ENCODE measurements around the gene FDX2.
"Not testable (repeated sequence)": the region's sequence is repeated elsewhere in the genome, so short reads cannot be mapped to it uniquely, and the experiment has no call there.

The FDX2 gene

GRCh38 chr19:10343495-10343894 is 27.7 kb upstream of the FDX2 start:
- no peaks in the 10 kb centered on the region for H3K27me3 ChIP-seq (replicated peaks; ENCODE audit: control insufficient read depth, insufficient read depth, low read length)
- no peaks in the 10 kb centered on the region for H3K36me3 ChIP-seq (ENCODE audit: control insufficient read depth, insufficient read depth, low read length, severe bottlenecking)
- peaks cover 9% of the 10 kb centered on the region for H3K4me1 ChIP-seq (ENCODE audit: control insufficient read depth, insufficient read depth, low read length)
- no peak overlapping the region for H3K9ac ChIP-seq (ENCODE audit: low read length)
- no peaks in the 10 kb centered on the region for H3K9me3 ChIP-seq (ENCODE audit: control insufficient read depth, low read length)
- no peak for DNase-seq (ENCODE audit: low read depth)
- H3K4me3 ChIP-seq (ENCODE audit: low read length) = no peak overlapping the region

- Histone ChIP-seq H3K4me1 (ENCODE audit: control insufficient read depth, insufficient read depth, low read length) (no peaks in the 10 kb centered on the region), H3K9ac (ENCODE audit: low read length) (no peak overlapping the region), H3K9me3 (ENCODE audit: control insufficient read depth, low read length) (no peaks in the 10 kb centered on the region), H3K27me3 (replicated peaks; ENCODE audit: control insufficient read depth, insufficient read depth, low read length) (no peaks in the 10 kb centered on the region), H3K4me3 (ENCODE audit: low read length) (no peak overlapping the region), H3K36me3 (ENCODE audit: control insufficient read depth, insufficient read depth, low read length, severe bottlenecking) (no peaks in the 10 kb centered on the region)
- DNase-seq (ENCODE audit: low read depth) = no peak
Observed at GRCh38 chr19:10339977-10340376, 24.2 kb upstream of the FDX2 start.

- no peak within 1 kb of the TSS for H3K4me3 ChIP-seq (ENCODE audit: low read length)
- no peaks in the 10 kb centered on the region for H3K9me3 ChIP-seq (ENCODE audit: control insufficient read depth, low read length)
- H3K36me3 ChIP-seq (ENCODE audit: control insufficient read depth, insufficient read depth, low read length, severe bottlenecking) = no peaks in the 10 kb centered on the region
- no peak for DNase-seq (ENCODE audit: low read depth)
- no peaks in the 10 kb centered on the region for H3K27me3 ChIP-seq (replicated peaks; ENCODE audit: control insufficient read depth, insufficient read depth, low read length)
- H3K9ac ChIP-seq (ENCODE audit: low read length) = no peak within 1 kb of the TSS
- no peaks in the 10 kb centered on the region for H3K4me1 ChIP-seq (ENCODE audit: control insufficient read depth, insufficient read depth, low read length)
Observed at GRCh38 chr19:10339380-10339960, 23.7 kb upstream of the FDX2 start, which contains the start of gene ICAM3. ICAM3 (minus strand) TSS chr19:10339624; CDS start chr19:10339614, 10 bp downstream.

- DNase-seq (ENCODE audit: low read depth) = no peak
- Histone ChIP-seq H3K36me3 (ENCODE audit: control insufficient read depth, insufficient read depth, low read length, severe bottlenecking) (no peaks in the 10 kb centered on the region), H3K4me1 (ENCODE audit: control insufficient read depth, insufficient read depth, low read length) (no peaks in the 10 kb centered on the region), H3K9ac (ENCODE audit: low read length) (no peak overlapping the region), H3K27me3 (replicated peaks; ENCODE audit: control insufficient read depth, insufficient read depth, low read length) (no peaks in the 10 kb centered on the region), H3K9me3 (ENCODE audit: control insufficient read depth, low read length) (no peaks in the 10 kb centered on the region), H3K4me3 (ENCODE audit: low read length) (no peak overlapping the region)
Observed at GRCh38 chr19:10338940-10339339, 23.1 kb upstream of the FDX2 start.

GRCh38 chr19:10336725-10337124 is 20.9 kb upstream of the FDX2 start:
- not testable (repeated sequence) for H3K36me3 ChIP-seq (ENCODE audit: control insufficient read depth, insufficient read depth, low read length, severe bottlenecking); H3K27me3 ChIP-seq (replicated peaks; ENCODE audit: control insufficient read depth, insufficient read depth, low read length); DNase-seq (ENCODE audit: low read depth); H3K9ac ChIP-seq (ENCODE audit: low read length); H3K9me3 ChIP-seq (ENCODE audit: control insufficient read depth, low read length); H3K4me3 ChIP-seq (ENCODE audit: low read length); H3K4me1 ChIP-seq (ENCODE audit: control insufficient read depth, insufficient read depth, low read length)

- DNase-seq (ENCODE audit: low read depth) = no peak
- peak overlapping the region; percentile 88 for H3K4me3 ChIP-seq (ENCODE audit: low read length)
- peaks cover 11% of the 10 kb centered on the region for H3K4me1 ChIP-seq (ENCODE audit: control insufficient read depth, insufficient read depth, low read length)
- H3K27me3 ChIP-seq (replicated peaks; ENCODE audit: control insufficient read depth, insufficient read depth, low read length) = no peaks in the 10 kb centered on the region
- H3K36me3 ChIP-seq (ENCODE audit: control insufficient read depth, insufficient read depth, low read length, severe bottlenecking) = no peaks in the 10 kb centered on the region
- no peaks in the 10 kb centered on the region for H3K9me3 ChIP-seq (ENCODE audit: control insufficient read depth, low read length)
- peak overlapping the region; percentile 87 for H3K9ac ChIP-seq (ENCODE audit: low read length)
Observed at GRCh38 chr19:10335352-10335985, 19.7 kb upstream of the FDX2 start.

- H3K4me3 ChIP-seq (ENCODE audit: low read length) = peak overlapping the region; percentile 88
- peak; percentile 99 for DNase-seq (ENCODE audit: low read depth)
- H3K4me1 ChIP-seq (ENCODE audit: control insufficient read depth, insufficient read depth, low read length) = peaks cover 11% of the 10 kb centered on the region
- peak overlapping the region; percentile 87 for H3K9ac ChIP-seq (ENCODE audit: low read length)
- peaks cover 6% of the 10 kb centered on the region for H3K36me3 ChIP-seq (ENCODE audit: control insufficient read depth, insufficient read depth, low read length, severe bottlenecking)
- H3K27me3 ChIP-seq (replicated peaks; ENCODE audit: control insufficient read depth, insufficient read depth, low read length) = no peaks in the 10 kb centered on the region
- H3K9me3 ChIP-seq (ENCODE audit: control insufficient read depth, low read length) = no peaks in the 10 kb centered on the region
Observed at GRCh38 chr19:10334588-10335351, 19.0 kb upstream of the FDX2 start.

- Histone ChIP-seq H3K4me3 (ENCODE audit: low read length) (peak overlapping the region; percentile 88), H3K4me1 (ENCODE audit: control insufficient read depth, insufficient read depth, low read length) (peaks cover 11% of the 10 kb centered on the region), H3K36me3 (ENCODE audit: control insufficient read depth, insufficient read depth, low read length, severe bottlenecking) (peaks cover 14% of the 10 kb centered on the region), H3K27me3 (replicated peaks; ENCODE audit: control insufficient read depth, insufficient read depth, low read length) (no peaks in the 10 kb centered on the region), H3K9ac (ENCODE audit: low read length) (peak overlapping the region; percentile 87), H3K9me3 (ENCODE audit: control insufficient read depth, low read length) (no peaks in the 10 kb centered on the region)
- DNase-seq (ENCODE audit: low read depth) = peak; percentile 23
Observed at GRCh38 chr19:10333758-10334587, 18.2 kb upstream of the FDX2 start.

- DNase-seq (ENCODE audit: low read depth) = peak; percentile 99
- Histone ChIP-seq H3K9me3 (ENCODE audit: control insufficient read depth, low read length) (no peaks in the 10 kb centered on the region), H3K4me1 (ENCODE audit: control insufficient read depth, insufficient read depth, low read length) (peaks cover 11% of the 10 kb centered on the region), H3K9ac (ENCODE audit: low read length) (peak within 1 kb of the TSS; percentile 91), H3K4me3 (ENCODE audit: low read length) (peak within 1 kb of the TSS; percentile 88), H3K36me3 (ENCODE audit: control insufficient read depth, insufficient read depth, low read length, severe bottlenecking) (peaks cover 22% of the 10 kb centered on the region), H3K27me3 (replicated peaks; ENCODE audit: control insufficient read depth, insufficient read depth, low read length) (no peaks in the 10 kb centered on the region)
Observed at GRCh38 chr19:10332965-10333757, 17.3 kb upstream of the FDX2 start, which contains the start of gene RAVER1. RAVER1 (minus strand) TSS chr19:10333529; CDS start chr19:10333507, 22 bp downstream.

GRCh38 chr19:10332158-10332964 is 16.5 kb upstream of the FDX2 start:
- H3K36me3 ChIP-seq (ENCODE audit: control insufficient read depth, insufficient read depth, low read length, severe bottlenecking) = peaks cover 30% of the 10 kb centered on the region
- H3K4me3 ChIP-seq (ENCODE audit: low read length) = peak overlapping the region; percentile 88
- no peaks in the 10 kb centered on the region for H3K9me3 ChIP-seq (ENCODE audit: control insufficient read depth, low read length)
- H3K27me3 ChIP-seq (replicated peaks; ENCODE audit: control insufficient read depth, insufficient read depth, low read length) = no peaks in the 10 kb centered on the region
- H3K4me1 ChIP-seq (ENCODE audit: control insufficient read depth, insufficient read depth, low read length) = peaks cover 11% of the 10 kb centered on the region
- DNase-seq (ENCODE audit: low read depth) = peak; percentile 3
- H3K9ac ChIP-seq (ENCODE audit: low read length) = peak overlapping the region; percentile 91
